Measurements from ENCODE around the gene TIGD6. TPM values are rescaled to one million over a fixed set of nuclear protein-coding genes. Genes with fewer than 3 reads are reported as not detected.

Gene TIGD6
- total and polyA plus RNA-seq, 10 of the 15 experiments (the other 5 are each of a cell fraction or from before 2014, with no cell fraction given): 0.84 to 4.1 (median 2.7) TPM

- TF ChIP-seq RFX5 (IDR thresholded peaks at IDR 0.05; ENCODE audit: low read depth, low read length): no peak
- TF ChIP-seq, protein P1, sequence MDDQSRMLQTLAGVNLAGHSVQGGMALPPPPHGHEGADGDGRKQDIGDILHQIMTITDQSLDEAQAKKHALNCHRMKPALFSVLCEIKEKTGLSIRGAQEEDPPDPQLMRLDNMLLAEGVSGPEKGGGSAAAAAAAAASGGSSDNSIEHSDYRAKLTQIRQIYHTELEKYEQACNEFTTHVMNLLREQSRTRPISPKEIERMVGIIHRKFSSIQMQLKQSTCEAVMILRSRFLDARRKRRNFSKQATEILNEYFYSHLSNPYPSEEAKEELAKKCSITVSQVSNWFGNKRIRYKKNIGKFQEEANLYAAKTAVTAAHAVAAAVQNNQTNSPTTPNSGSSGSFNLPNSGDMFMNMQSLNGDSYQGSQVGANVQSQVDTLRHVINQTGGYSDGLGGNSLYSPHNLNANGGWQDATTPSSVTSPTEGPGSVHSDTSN (IDR thresholded peaks at IDR 0.05; ENCODE audit: insufficient replicate concordance, low read depth, low read length): no peak
- TF ChIP-seq, protein P2, sequence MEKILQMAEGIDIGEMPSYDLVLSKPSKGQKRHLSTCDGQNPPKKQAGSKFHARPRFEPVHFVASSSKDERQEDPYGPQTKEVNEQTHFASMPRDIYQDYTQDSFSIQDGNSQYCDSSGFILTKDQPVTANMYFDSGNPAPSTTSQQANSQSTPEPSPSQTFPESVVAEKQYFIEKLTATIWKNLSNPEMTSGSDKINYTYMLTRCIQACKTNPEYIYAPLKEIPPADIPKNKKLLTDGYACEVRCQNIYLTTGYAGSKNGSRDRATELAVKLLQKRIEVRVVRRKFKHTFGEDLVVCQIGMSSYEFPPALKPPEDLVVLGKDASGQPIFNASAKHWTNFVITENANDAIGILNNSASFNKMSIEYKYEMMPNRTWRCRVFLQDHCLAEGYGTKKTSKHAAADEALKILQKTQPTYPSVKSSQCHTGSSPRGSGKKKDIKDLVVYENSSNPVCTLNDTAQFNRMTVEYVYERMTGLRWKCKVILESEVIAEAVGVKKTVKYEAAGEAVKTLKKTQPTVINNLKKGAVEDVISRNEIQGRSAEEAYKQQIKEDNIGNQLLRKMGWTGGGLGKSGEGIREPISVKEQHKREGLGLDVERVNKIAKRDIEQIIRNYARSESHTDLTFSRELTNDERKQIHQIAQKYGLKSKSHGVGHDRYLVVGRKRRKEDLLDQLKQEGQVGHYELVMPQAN (conservative IDR thresholded peaks at IDR 0.05): no peak
- no peak for TF ChIP-seq MEF2A (IDR thresholded peaks at IDR 0.05; ENCODE audit: insufficient read depth, low read depth, low read length)
- no peak for TF ChIP-seq SREBF2 (IDR thresholded peaks at IDR 0.05; ENCODE audit: low read length)
- TF ChIP-seq TCF3 (IDR thresholded peaks at IDR 0.05; ENCODE audit: borderline replicate concordance, insufficient read depth, low read depth, low read length): no peak
- TF ChIP-seq BCL11A (IDR thresholded peaks at IDR 0.05; ENCODE audit: low read depth, low read length): no peak
These were observed 43.8 kb downstream of the TIGD6 start (continued) for GRCh38 chr5:149956685-149957084.

DNA sequence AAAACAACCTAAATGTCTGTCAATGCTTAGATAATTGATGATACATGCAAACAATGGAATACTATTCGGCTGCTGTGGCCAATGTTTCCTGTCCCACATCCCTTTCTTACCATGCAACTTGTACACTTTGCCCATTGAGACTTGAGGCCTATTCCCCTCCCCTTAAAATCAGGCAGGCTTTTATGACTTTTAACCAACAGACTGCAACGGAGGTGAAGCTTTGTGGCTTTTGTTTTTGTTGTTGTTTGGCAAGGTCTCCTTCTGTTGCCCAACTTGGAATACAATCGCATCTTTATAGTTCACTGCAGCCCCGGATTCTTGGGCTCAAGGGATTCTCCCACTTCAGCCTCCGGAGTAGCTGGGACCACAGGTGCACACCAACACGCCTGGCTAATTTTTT, 45.7 kb downstream of the TIGD6 start:
- CTCF ChIA-PET: no interaction called here
- Histone ChIP-seq H3K9ac (ENCODE audit: control insufficient read depth, insufficient read depth, low read length) (no peak overlapping the region), H3K4me2 (ENCODE audit: control insufficient read depth, insufficient read depth) (no peak overlapping the region), H3K36me3 (ENCODE audit: control insufficient read depth in 2 of 2, insufficient read depth in 2 of 2, low read length in 1 of 2) (no peaks in the 10 kb centered on the region), H3K4me3 (no peak overlapping the region), H3K9me3 (replicated peaks; ENCODE audit: control insufficient read depth, insufficient read depth, low read length) (no peaks in the 10 kb centered on the region), H3K27me3 (replicated peaks in 1 of 2; ENCODE audit: control insufficient read depth in 2 of 2, insufficient read depth in 2 of 2, low read length in 1 of 2) (no peaks in the 10 kb centered on the region; a peak in 2 of 4 replicates), H3K4me1 (ENCODE audit: control insufficient read depth, insufficient read depth, low read length) (peaks cover 4% of the 10 kb centered on the region), H2AFZ (ENCODE audit: control insufficient read depth, low read depth, low read length) (no peak overlapping the region), H4K20me1 (ENCODE audit: control insufficient read depth, insufficient read depth) (no peaks in the 10 kb centered on the region), H3K27ac (ENCODE audit: control insufficient read depth, insufficient read depth) (no peak overlapping the region), H3K79me2 (ENCODE audit: control insufficient read depth, insufficient read depth, low read length) (no peaks in the 10 kb centered on the region)
- in situ Hi-C loops (cut with MboI): no loop called here
- RAD21 ChIA-PET (ENCODE audit: unreplicated experiment): no interaction called here
- no peak for ATAC-seq
- 50% methylated on average over 6 of the region's 6 CpGs for WGBS (ENCODE audit: insufficient coverage, insufficient replicate concordance, low lambda C conversion rate, missing lambda C conversion rate)
- intact Hi-C loops (cut with micrococcal nuclease; ENCODE audit: unreplicated experiment): no loop called here
- FAIRE-seq: no peak
- no TSS peak for BruUV-seq (replicated peaks)
- POLR2A ChIA-PET: no interaction called here
- TF ChIP-seq, protein P3, sequence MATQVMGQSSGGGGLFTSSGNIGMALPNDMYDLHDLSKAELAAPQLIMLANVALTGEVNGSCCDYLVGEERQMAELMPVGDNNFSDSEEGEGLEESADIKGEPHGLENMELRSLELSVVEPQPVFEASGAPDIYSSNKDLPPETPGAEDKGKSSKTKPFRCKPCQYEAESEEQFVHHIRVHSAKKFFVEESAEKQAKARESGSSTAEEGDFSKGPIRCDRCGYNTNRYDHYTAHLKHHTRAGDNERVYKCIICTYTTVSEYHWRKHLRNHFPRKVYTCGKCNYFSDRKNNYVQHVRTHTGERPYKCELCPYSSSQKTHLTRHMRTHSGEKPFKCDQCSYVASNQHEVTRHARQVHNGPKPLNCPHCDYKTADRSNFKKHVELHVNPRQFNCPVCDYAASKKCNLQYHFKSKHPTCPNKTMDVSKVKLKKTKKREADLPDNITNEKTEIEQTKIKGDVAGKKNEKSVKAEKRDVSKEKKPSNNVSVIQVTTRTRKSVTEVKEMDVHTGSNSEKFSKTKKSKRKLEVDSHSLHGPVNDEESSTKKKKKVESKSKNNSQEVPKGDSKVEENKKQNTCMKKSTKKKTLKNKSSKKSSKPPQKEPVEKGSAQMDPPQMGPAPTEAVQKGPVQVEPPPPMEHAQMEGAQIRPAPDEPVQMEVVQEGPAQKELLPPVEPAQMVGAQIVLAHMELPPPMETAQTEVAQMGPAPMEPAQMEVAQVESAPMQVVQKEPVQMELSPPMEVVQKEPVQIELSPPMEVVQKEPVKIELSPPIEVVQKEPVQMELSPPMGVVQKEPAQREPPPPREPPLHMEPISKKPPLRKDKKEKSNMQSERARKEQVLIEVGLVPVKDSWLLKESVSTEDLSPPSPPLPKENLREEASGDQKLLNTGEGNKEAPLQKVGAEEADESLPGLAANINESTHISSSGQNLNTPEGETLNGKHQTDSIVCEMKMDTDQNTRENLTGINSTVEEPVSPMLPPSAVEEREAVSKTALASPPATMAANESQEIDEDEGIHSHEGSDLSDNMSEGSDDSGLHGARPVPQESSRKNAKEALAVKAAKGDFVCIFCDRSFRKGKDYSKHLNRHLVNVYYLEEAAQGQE (IDR thresholded peaks at IDR 0.05; ENCODE audit: low read depth, low read length): no peak
- no peak for TF ChIP-seq SUZ12 (IDR thresholded peaks at IDR 0.05; ENCODE audit: unreplicated experiment)
- TF ChIP-seq ETV6 (conservative IDR thresholded peaks at IDR 0.05 in 1 of 2, IDR thresholded peaks at IDR 0.05 in 1 of 2; ENCODE audit: borderline replicate concordance in 1 of 2, low read depth in 1 of 2): no peak
- no peak for TF ChIP-seq NR2F1 (conservative IDR thresholded peaks at IDR 0.05)
- TF ChIP-seq MTA2 (IDR thresholded peaks at IDR 0.05; ENCODE audit: low read depth): no peak
- SMC1A ChIA-PET (ENCODE audit: uncharacterized antibody, unreplicated experiment): interaction anchor here (0.5 to 0.6 kb wide), 2 partner anchors 350 to 538 kb away, joined by 3 read pairs; no protein-coding TSS in a partner anchor
- DNase-seq (ENCODE audit: low read depth, low spot score): no peak

All from GM12878 (cell line).